Naive thymus-derived CD8-positive, alpha-beta T cell (primary cell): ENCODE measurements around the gene FAT1. TPM values are rescaled to one million over a fixed set of nuclear protein-coding genes. Genes with fewer than 3 reads are reported as not detected.

Experiments used
- ATAC-seq, 2 donors: fragments of 150-1000 bp; cut with Tn5 transposase in 1 of 2; sonication (Bioruptor Pico), chemical (Tn5 transposase) in 1 of 2; 1 replicate in 1 of 2; 2 replicates in 1 of 2; pipeline ENCODE4 v1.10.0; 2021; ENCODE audit warnings: mild to moderate bottlenecking in 2 of 2, moderate library complexity in 2 of 2
- POLR2A ChIA-PET: fragments of 350-600 bp; sonication (Branson Sonifier 250); formaldehyde crosslinking; loops from one replicate; lab custom pipeline; 2021; ENCODE audit warnings: antibody characterized with exemption; lab: Charles Lee
- DNase-seq, 10 donors: peaks; one replicate each; pipeline versions ENCODE4 v3.0.0 to v3.0.0-alpha.2; 2020 to 2022
- H3K27ac Mint-ChIP-seq, 10 donors: one replicate each; pipeline ENCODE4 v1.8.0; 2020 to 2022; ENCODE audit warnings: mild to moderate bottlenecking in 10 of 10, mixed read lengths in 10 of 10, moderate library complexity in 4 of 10, inconsistent platforms in 1 of 10
- H3K27me3 Mint-ChIP-seq, 5 donors: one replicate each; pipeline ENCODE4 v1.8.0; 2021 to 2022; ENCODE audit warnings: mixed read lengths in 5 of 5
- H3K36me3 Mint-ChIP-seq, 3 donors: one replicate each; pipeline ENCODE4 v1.8.0; 2020 to 2022; ENCODE audit warnings: mixed read lengths in 3 of 3, mild to moderate bottlenecking in 2 of 3, inconsistent platforms in 1 of 3
- H3K4me1 Mint-ChIP-seq, 4 donors: one replicate each; pipeline ENCODE4 v1.8.0; 2021 to 2022; ENCODE audit warnings: mixed read lengths in 4 of 4
- H3K4me3 Mint-ChIP-seq, 10 donors: one replicate each; pipeline ENCODE4 v1.8.0; 2020 to 2022; ENCODE audit warnings: mild to moderate bottlenecking in 10 of 10, mixed read lengths in 10 of 10, moderate library complexity in 6 of 10, inconsistent platforms in 1 of 10
- H3K9me3 Mint-ChIP-seq, 9 donors: one replicate each; pipeline ENCODE4 v1.8.0; 2020 to 2022; ENCODE audit warnings: mixed read lengths in 9 of 9, mild to moderate bottlenecking in 3 of 9, inconsistent platforms in 1 of 9, moderate library complexity in 1 of 9
- polyA plus RNA-seq, 3 donors: library from polyadenylated mRNA; unstranded; fragments of 300-500 nt; fragmentation: Illumina TruSeq; gene quantifications; one replicate each; pipeline ENCODE4 v1.2.3, GENCODE V29; 2021
- total RNA-seq, 8 experiments: library from RNA in 2 of 8; stranded (reverse) in 2 of 8; gene quantifications; one replicate each; pipeline ENCODE4 v1.2.3 and lab custom pipeline; 2021 to 2026

FAT1 gene
- total and polyA plus RNA-seq, 5 experiments from 2014 or later, result not detected

- H3K27me3 Mint-ChIP-seq, result peaks cover 0 to 6% (median 0%) of the 10 kb centered on the region in 5 donors
- POLR2A ChIA-PET, result no interaction called here
- peaks cover 0 to 1% (median 0%) of the 10 kb centered on the region in 4 donors for H3K4me1 Mint-ChIP-seq
- ATAC-seq, result no peak
- H3K9me3 Mint-ChIP-seq, result peaks cover 0 to 13% (median 6%) of the 10 kb centered on the region in 9 donors
- H3K36me3 Mint-ChIP-seq, result no peaks in the 10 kb centered on the region
- DNase-seq, result no peak
- no peak overlapping the region for H3K4me3 Mint-ChIP-seq
- no peak overlapping the region for H3K27ac Mint-ChIP-seq
These were observed 25.1 kb downstream of the FAT1 start for GRCh38 chr4:186698525-186698924.

- ATAC-seq (no peak), DNase-seq (no peak)
- H3K4me3 Mint-ChIP-seq, result no peak overlapping the region
- H3K36me3 Mint-ChIP-seq, result no peaks in the 10 kb centered on the region
- H3K9me3 Mint-ChIP-seq, result peaks cover 0 to 13% (median 6%) of the 10 kb centered on the region in 9 donors
- H3K4me1 Mint-ChIP-seq, result peaks cover 0 to 1% (median 0%) of the 10 kb centered on the region in 4 donors
- no peak overlapping the region for H3K27ac Mint-ChIP-seq
- H3K27me3 Mint-ChIP-seq, result peaks cover 0 to 6% (median 0%) of the 10 kb centered on the region in 5 donors
- POLR2A ChIA-PET, result no interaction called here
These were observed 25.6 kb downstream of the FAT1 start for GRCh38 chr4:186698028-186698427.

DNA sequence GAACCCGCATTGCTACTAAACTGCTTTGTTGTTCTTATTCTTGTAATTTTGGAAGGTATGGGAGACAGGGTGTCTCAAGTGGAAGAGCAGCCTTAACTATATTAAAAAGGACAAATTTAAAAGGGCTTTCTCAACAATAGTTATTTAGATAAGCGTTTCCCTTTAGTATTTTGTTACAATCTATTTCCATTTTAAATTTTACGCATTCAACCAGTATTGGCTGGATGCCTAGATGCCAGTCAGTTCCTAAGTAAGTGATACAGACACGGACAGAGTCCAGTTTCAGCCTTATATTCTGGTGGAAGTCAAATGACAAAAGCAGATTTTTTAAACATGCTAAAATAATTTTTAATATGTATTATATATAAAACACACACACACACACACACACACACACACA, 28.3 kb downstream of the FAT1 start:
- Mint-ChIP-seq H3K4me3 (no peak overlapping the region), H3K27me3 (peaks cover 0 to 6% (median 0%) of the 10 kb centered on the region in 5 donors), H3K4me1 (peaks cover 0 to 1% (median 0%) of the 10 kb centered on the region in 4 donors), H3K27ac (peak overlapping the region in 1 of 10 donors; percentile 31), H3K36me3 (no peaks in the 10 kb centered on the region), H3K9me3 (peaks cover 0 to 19% (median 9%) of the 10 kb centered on the region in 9 donors)
- POLR2A ChIA-PET, result no interaction called here
- ATAC-seq (no peak), DNase-seq (no peak)

DNA sequence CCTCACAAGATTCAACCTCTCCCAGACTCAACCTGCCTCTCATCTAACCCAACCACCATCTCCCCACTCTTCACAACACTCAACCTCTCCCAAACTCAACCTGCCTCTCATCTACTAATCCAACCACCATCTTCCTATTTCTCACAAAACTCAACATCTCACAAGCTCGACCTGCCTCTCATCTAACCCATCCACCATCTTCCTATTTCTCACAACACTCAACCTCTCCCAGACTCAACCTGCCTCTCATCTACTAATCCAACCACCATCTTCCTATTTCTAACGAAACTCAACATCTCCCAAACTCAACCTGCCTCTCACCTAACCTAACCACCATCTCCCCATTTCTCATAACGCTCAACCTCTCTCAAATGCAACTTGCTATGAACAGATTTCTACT, 29.8 kb downstream of the FAT1 start:
- POLR2A ChIA-PET, result no interaction called here
- no peak overlapping the region for H3K4me3 Mint-ChIP-seq
- DNase-seq, result no peak
- H3K9me3 Mint-ChIP-seq, result peaks cover 0 to 19% (median 9%) of the 10 kb centered on the region in 9 donors
- H3K36me3 Mint-ChIP-seq, result no peaks in the 10 kb centered on the region
- H3K4me1 Mint-ChIP-seq, result peaks cover 0 to 1% (median 0%) of the 10 kb centered on the region in 4 donors
- peaks cover 0 to 8% (median 3%) of the 10 kb centered on the region in 5 donors for H3K27me3 Mint-ChIP-seq
- no peak for ATAC-seq
- no peak overlapping the region for H3K27ac Mint-ChIP-seq

DNA sequence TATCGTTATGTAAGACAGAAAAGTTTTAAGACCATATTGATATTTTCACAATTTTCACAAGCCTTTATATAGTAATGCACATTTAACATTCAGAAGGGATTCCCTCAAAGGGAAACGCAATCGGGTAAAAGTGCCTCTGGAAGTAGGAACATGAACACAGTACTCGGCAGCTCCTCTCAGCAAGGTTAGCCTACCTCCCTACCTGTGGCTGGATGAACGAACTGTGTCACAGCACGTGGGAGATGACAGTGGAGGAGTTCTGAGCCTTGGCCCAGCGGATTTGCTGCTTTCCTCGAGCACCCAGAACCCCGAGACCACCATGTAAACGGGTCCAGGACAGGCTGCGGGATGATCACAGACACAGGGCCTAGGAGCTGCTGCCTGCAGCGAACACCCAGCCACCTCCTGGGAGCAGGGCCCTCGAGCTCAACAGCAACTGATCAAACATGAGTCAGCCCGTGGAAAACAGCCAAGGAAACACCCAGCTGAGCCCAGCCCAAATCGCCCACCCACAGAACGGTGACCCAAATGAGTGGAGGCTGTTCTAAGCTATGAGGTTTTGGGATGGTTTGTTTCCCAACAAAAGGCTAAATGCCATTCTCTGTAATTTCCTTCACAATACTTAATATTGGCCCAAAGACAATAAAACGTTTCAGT, 30.4 kb downstream of the FAT1 start:
- ATAC-seq, result no peak
- Mint-ChIP-seq H3K4me1 (peaks cover 0 to 1% (median 0%) of the 10 kb centered on the region in 4 donors), H3K36me3 (no peaks in the 10 kb centered on the region), H3K27ac (no peak overlapping the region), H3K4me3 (no peak overlapping the region), H3K27me3 (peaks cover 0 to 8% (median 3%) of the 10 kb centered on the region in 5 donors), H3K9me3 (peaks cover 3 to 19% (median 7%) of the 10 kb centered on the region in 9 donors)
- POLR2A ChIA-PET, result no interaction called here
- DNase-seq, result no peak

GRCh38 chr4:186691396-186691795, 32.3 kb downstream of the FAT1 start:
- H3K9me3 Mint-ChIP-seq, result peaks cover 3 to 19% (median 7%) of the 10 kb centered on the region in 9 donors
- no peaks in the 10 kb centered on the region for H3K36me3 Mint-ChIP-seq
- POLR2A ChIA-PET, result no interaction called here
- peaks cover 0 to 8% (median 3%) of the 10 kb centered on the region in 5 donors for H3K27me3 Mint-ChIP-seq
- ATAC-seq (no peak), DNase-seq (no peak)
- H3K4me3 Mint-ChIP-seq, result no peak overlapping the region
- peaks cover 0 to 1% (median 0%) of the 10 kb centered on the region in 4 donors for H3K4me1 Mint-ChIP-seq
- H3K27ac Mint-ChIP-seq, result no peak overlapping the region

DNA sequence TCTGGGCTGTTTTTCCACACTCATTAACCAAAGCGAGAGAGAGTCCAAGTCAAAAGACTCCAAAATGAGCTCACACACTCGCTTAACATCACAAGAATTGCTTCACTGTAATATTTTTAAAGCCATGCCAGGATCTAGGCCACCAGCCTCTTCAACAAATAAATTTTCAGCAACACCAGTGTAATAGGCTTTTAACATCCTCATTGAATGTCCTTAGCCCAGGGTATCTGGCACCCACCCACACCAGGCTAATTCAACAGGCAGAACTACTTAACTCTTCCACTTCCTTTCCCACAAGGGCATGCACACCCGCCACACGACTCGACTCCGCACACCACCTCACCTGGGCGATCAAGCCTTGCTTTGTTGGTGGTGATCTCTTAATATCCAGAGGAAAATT, 34.2 kb downstream of the FAT1 start:
- no peaks in the 10 kb centered on the region for H3K36me3 Mint-ChIP-seq
- H3K9me3 Mint-ChIP-seq, result peaks cover 2 to 19% (median 6%) of the 10 kb centered on the region in 9 donors
- DNase-seq (no peak), ATAC-seq (no peak)
- H3K4me3 Mint-ChIP-seq, result no peak overlapping the region
- no peak overlapping the region for H3K27ac Mint-ChIP-seq
- H3K27me3 Mint-ChIP-seq, result peaks cover 0 to 8% (median 3%) of the 10 kb centered on the region in 5 donors
- H3K4me1 Mint-ChIP-seq, result peaks cover 0 to 1% (median 0%) of the 10 kb centered on the region in 4 donors
- POLR2A ChIA-PET, result no interaction called here

GRCh38 chr4:186688150-186688943, 35.3 kb downstream of the FAT1 start:
- Mint-ChIP-seq H3K27ac (no peak overlapping the region), H3K4me3 (no peak overlapping the region), H3K27me3 (peaks cover 0 to 8% (median 0%) of the 10 kb centered on the region in 5 donors), H3K36me3 (no peaks in the 10 kb centered on the region), H3K9me3 (peaks cover 0 to 16% (median 2%) of the 10 kb centered on the region in 9 donors), H3K4me1 (no peaks in the 10 kb centered on the region)
- ATAC-seq (no peak), DNase-seq (no peak)
- POLR2A ChIA-PET, result no interaction called here

DNA sequence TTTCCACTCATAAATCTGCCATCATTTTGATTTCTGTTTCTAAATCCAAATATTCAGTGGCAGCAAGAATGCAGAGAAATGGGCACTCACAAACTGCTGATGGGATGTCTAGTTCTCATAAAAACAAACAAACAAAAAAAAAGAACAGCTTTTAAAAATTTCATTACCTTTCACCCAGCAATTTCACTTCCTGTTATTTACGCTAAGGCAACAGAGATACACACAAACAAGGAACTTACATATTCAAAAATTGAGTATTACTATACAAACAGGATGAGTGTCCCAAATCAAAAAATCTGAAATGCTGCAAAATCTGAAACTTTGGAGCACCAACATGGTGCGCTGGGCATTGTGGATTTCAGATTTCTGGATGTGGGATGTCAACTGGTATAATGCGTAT, 36.4 kb downstream of the FAT1 start:
- ATAC-seq, result no peak
- DNase-seq, result no peak
- Mint-ChIP-seq H3K27me3 (peaks cover 0 to 8% (median 2%) of the 10 kb centered on the region in 5 donors), H3K4me3 (no peak overlapping the region), H3K4me1 (no peaks in the 10 kb centered on the region), H3K9me3 (peaks cover 0 to 17% (median 0%) of the 10 kb centered on the region in 9 donors), H3K36me3 (no peaks in the 10 kb centered on the region), H3K27ac (no peak overlapping the region)
- POLR2A ChIA-PET, result no interaction called here

- POLR2A ChIA-PET, result no interaction called here
- Mint-ChIP-seq H3K9me3 (peaks cover 0 to 17% (median 0%) of the 10 kb centered on the region in 9 donors), H3K4me3 (no peak overlapping the region), H3K27ac (no peak overlapping the region), H3K36me3 (no peaks in the 10 kb centered on the region), H3K27me3 (peaks cover 0 to 8% (median 2%) of the 10 kb centered on the region in 5 donors), H3K4me1 (no peaks in the 10 kb centered on the region)
- ATAC-seq (no peak), DNase-seq (no peak)
These were observed 37.9 kb downstream of the FAT1 start for GRCh38 chr4:186685767-186686183.

DNA sequence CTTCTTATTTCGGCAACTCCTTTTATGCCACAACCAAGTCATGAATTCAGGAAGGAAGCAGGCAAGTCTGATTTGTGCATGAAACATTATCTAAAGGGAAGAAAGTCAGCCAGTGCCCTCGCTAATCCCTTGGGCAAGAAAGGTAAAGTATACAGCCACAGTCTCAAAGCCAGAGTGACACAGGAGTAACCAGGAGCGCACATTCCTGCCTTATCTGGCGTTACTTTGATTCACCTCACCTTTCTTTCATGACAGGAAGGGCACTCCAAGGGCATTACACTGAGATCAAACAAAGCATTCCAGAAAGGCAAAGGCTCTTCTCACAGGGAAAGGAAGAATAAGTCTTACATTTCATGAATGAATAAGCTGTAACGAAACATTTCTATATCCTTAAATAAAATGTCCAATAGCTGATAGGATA, 38.8 kb downstream of the FAT1 start:
- DNase-seq (no peak), ATAC-seq (no peak)
- Mint-ChIP-seq H3K4me3 (no peak overlapping the region), H3K27me3 (peaks cover 0 to 6% (median 2%) of the 10 kb centered on the region in 5 donors), H3K36me3 (no peaks in the 10 kb centered on the region), H3K9me3 (peaks cover 0 to 20% (median 3%) of the 10 kb centered on the region in 9 donors), H3K27ac (no peak overlapping the region), H3K4me1 (no peaks in the 10 kb centered on the region)
- POLR2A ChIA-PET, result no interaction called here

DNA sequence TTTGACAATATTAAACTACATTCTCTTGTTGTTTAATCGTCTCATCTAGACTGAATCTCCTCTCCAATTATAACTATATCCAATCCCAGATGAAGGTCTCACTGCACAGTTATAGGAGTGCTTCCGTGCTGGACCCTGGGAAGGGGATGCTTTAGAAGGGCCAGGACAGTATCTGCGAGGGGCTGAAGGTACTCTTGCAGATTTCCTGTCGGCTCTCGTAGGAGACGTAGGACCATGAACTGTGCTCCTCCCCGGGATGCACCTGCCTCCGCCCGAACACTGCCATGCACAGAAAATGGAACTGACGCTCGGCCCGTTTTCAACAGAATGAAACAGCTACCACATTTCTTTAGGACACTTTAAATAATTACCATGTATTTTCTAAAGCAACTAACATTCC, 39.4 kb downstream of the FAT1 start:
- ATAC-seq, result no peak
- POLR2A ChIA-PET, result no interaction called here

DNA sequence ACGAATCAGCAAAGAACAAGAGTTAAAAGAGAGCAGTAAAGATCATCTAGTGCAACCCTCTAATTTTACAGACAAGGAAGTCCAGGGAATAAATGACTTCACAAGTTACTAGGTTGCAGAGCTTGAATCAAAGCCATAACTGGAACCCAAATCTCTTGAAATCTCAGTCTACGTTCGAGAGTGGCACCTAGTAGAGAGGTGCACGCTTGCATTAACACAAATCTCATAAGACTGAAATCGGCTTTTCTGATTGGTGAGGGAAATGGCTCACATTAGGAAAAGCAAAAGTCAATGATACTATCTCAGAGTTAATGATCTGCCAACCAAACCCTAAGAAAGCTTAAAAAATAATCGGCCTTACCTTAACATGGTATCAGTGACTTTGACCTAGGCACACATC, 43.0 kb downstream of the FAT1 start:
- DNase-seq (no peak), ATAC-seq (no peak)
- Mint-ChIP-seq H3K27ac (no peak overlapping the region), H3K27me3 (peaks cover 0 to 3% (median 0%) of the 10 kb centered on the region in 5 donors), H3K36me3 (no peaks in the 10 kb centered on the region), H3K4me3 (no peak overlapping the region), H3K9me3 (peaks cover 0 to 8% (median 2%) of the 10 kb centered on the region in 9 donors), H3K4me1 (no peaks in the 10 kb centered on the region)
- POLR2A ChIA-PET, result no interaction called here

More for the DNA sequence above, 39.4 kb downstream of the FAT1 start:
- Mint-ChIP-seq H3K36me3 (no peaks in the 10 kb centered on the region), H3K9me3 (peaks cover 0 to 16% (median 3%) of the 10 kb centered on the region in 9 donors), H3K27ac (no peak overlapping the region), H3K4me3 (no peak overlapping the region), H3K27me3 (peaks cover 0 to 3% (median 0%) of the 10 kb centered on the region in 5 donors), H3K4me1 (no peaks in the 10 kb centered on the region)
- no peak for DNase-seq
